Adrenal gland (tissue), 12 donors: ENCODE data around the gene NR5A2. TPM values are rescaled to one million over a fixed set of nuclear protein-coding genes. Genes with fewer than 3 reads are reported as not detected.

Experiments used
- DNase-seq, 7 donors: peaks; one replicate each; pipeline ENCODE4 v3.0.0-alpha.2; 2019 to 2020
- H3K27ac ChIP-seq, 5 donors: fragments of 200-600 bp; sonication (generic) in 4 of 5; 1 replicate in 3 of 5; 2 replicates in 2 of 5; pipeline versions ENCODE4 v1.5.1 to v1.8.0; 2016 to 2020; ENCODE audit warnings: mild to moderate bottlenecking in 1 of 5
- H3K27me3 ChIP-seq: fragments of 200-600 bp; 2 replicates; pipeline ENCODE4 v1.8.0; 2021
- H3K36me3 ChIP-seq, 2 donors: fragments of 200-600 bp; replicated peaks in 1 of 2; 1 replicate in 1 of 2; 2 replicates in 1 of 2; pipeline versions ENCODE4 v1.5.1 to v1.8.0; 2018 to 2022
- H3K4me1 ChIP-seq, 2 donors: fragments of 200-600 bp; replicated peaks in 1 of 2; 1 replicate in 1 of 2; 2 replicates in 1 of 2; pipeline versions ENCODE4 v1.5.1 to v1.8.0; 2018 to 2021
- H3K4me3 ChIP-seq, 4 donors: fragments of 200-600 bp; sonication (generic) in 3 of 4; one replicate each; pipeline ENCODE4 v1.5.1; 2016 to 2018
- H3K9me3 ChIP-seq, 3 donors: fragments of 200-600 bp; sonication (generic) in 1 of 3; replicated peaks in 1 of 3; 1 replicate in 2 of 3; 2 replicates in 1 of 3; pipeline versions ENCODE4 v1.5.1 to v1.8.0; 2016 to 2021
- POLR2A ChIP-seq, 2 donors: fragments of 450-650 bp; IDR thresholded peaks; one replicate each; pipeline ENCODE4 v1.6.1; 2017; ENCODE audit warnings: antibody characterized with exemption in 2 of 2, mild to moderate bottlenecking in 2 of 2, moderate library complexity in 1 of 2
- WGBS, 4 donors: extraction: QIAGEN DNeasy Blood & Tissue Kit in 2 of 4; methylation state at CpG; one replicate each; pipeline versions ENCODE4 v1.1.5 to v1.1.7; 2013 to 2017; 5-methylcytosine and 5-hydroxymethylcytosine counted together
- intact Hi-C, 2 donors: fragments of 100-400 bp; cut with DNase I; formaldehyde crosslinking; loops; one replicate each; pipeline versions ENCODE4 v1.14.1 to v1.15.0; 2022 to 2023
- polyA plus RNA-seq, 3 donors: library from polyadenylated mRNA; stranded (reverse); fragments of 200-250 nt in 2 of 3; fragments of 350-450 nt in 1 of 3; fragmentation: Illumina TruSeq in 1 of 3; extraction: RNeasy Lipid Tissue Mini Kit (QIAGEN cat#74804) in 1 of 3; gene quantifications; one replicate each; pipeline ENCODE4 v1.2.3, GENCODE V29; 2013 to 2014
- total RNA-seq, 9 donors: library from RNA; depleted of rRNA in 4 of 9; stranded (reverse); fragments of >200 nt in 4 of 9; fragments of 120-200 nt in 1 of 9; fragmentation: NEBNext Ultra II Directional in 1 of 9; extraction: Animal tissue kit (Norgen Biotek cat#: 25700) in 1 of 9; gene quantifications; one replicate each; pipeline versions ENCODE4 v1.1.0 to v1.2.4, GENCODE V29; 2013 to 2023
- TF ChIP-seq, protein P1 (sequence below), 6 experiments: fragments of 450-650 bp in 4 of 6; fragments of 200-600 bp in 2 of 6; sonication (generic) in 1 of 6; IDR thresholded peaks; 1 replicate in 5 of 6; 2 replicates in 1 of 6; pipeline versions ENCODE4 v1.5.1 to v1.8.0; 2016 to 2021; ENCODE audit warnings: antibody characterized with exemption in 6 of 6, mild to moderate bottlenecking in 2 of 6, moderate library complexity in 1 of 6
- donor health status: healthy with polysubstance abuse.
- donor health status: Bipolar disorder and iron deficiency.
- donor health status: DM: yes; HTN: yes; CAD: no.
- donor health status: DM: no; HTN: no; CAD: no.
- donor health status: DM: no; HTN: no; CAD: no.
- donor health status: DM: yes; HTN: yes; CAD: no.

Gene NR5A2
- total and polyA plus RNA-seq, 12 donors, result 0.40 to 17.3 (median 0.94) TPM

- no peak for TF ChIP-seq POLR2A (IDR thresholded peaks at IDR 0.05)
- TF ChIP-seq, protein P1, sequence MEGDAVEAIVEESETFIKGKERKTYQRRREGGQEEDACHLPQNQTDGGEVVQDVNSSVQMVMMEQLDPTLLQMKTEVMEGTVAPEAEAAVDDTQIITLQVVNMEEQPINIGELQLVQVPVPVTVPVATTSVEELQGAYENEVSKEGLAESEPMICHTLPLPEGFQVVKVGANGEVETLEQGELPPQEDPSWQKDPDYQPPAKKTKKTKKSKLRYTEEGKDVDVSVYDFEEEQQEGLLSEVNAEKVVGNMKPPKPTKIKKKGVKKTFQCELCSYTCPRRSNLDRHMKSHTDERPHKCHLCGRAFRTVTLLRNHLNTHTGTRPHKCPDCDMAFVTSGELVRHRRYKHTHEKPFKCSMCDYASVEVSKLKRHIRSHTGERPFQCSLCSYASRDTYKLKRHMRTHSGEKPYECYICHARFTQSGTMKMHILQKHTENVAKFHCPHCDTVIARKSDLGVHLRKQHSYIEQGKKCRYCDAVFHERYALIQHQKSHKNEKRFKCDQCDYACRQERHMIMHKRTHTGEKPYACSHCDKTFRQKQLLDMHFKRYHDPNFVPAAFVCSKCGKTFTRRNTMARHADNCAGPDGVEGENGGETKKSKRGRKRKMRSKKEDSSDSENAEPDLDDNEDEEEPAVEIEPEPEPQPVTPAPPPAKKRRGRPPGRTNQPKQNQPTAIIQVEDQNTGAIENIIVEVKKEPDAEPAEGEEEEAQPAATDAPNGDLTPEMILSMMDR (IDR thresholded peaks at IDR 0.05), result no peak
- Histone ChIP-seq H3K27ac (no peak overlapping the region), H3K9me3 (no peaks in the 10 kb centered on the region), H3K36me3 (no peaks in the 10 kb centered on the region), H3K4me3 (no peak overlapping the region), H3K27me3 (no peaks in the 10 kb centered on the region), H3K4me1 (no peaks in the 10 kb centered on the region)
- no peak for DNase-seq
- intact Hi-C loops, result no loop called here
- 65 to 88% (median 79%) methylated on average over 3 of the region's 3 CpGs for WGBS, 4 donors
Measured at GRCh38 chr1:200206340-200206739, 178.8 kb downstream of the NR5A2 start.

DNA sequence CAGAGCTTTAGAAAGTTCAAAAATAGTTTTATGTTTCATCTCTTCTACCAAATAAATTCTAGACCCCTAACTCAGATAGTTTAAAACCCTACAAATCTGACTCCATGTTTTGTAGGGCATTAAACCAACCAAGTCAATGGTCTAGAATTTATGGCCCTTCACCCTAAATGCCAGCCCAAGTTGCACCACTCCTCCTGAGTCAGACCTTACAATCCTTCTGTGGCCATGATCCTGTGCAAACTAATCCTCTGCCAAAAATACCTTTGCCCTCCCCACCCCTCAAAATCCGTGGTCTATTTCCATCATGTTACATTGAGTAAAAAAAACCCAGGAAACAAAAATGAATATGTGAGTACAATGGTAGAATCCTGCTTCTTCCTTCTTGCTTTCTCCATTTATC lies 179.3 kb downstream of the NR5A2 start:
- Histone ChIP-seq H3K4me3 (no peak overlapping the region), H3K4me1 (no peaks in the 10 kb centered on the region), H3K36me3 (no peaks in the 10 kb centered on the region), H3K9me3 (no peaks in the 10 kb centered on the region), H3K27ac (no peak overlapping the region), H3K27me3 (no peaks in the 10 kb centered on the region)
- 41 to 56% (median 55%) methylated on average over 1 of the region's 1 CpG for WGBS, 4 donors
- TF ChIP-seq POLR2A (IDR thresholded peaks at IDR 0.05), result no peak
- TF ChIP-seq, protein P1 (IDR thresholded peaks at IDR 0.05), result no peak
- no peak for DNase-seq
- intact Hi-C loops, result no loop called here

DNA sequence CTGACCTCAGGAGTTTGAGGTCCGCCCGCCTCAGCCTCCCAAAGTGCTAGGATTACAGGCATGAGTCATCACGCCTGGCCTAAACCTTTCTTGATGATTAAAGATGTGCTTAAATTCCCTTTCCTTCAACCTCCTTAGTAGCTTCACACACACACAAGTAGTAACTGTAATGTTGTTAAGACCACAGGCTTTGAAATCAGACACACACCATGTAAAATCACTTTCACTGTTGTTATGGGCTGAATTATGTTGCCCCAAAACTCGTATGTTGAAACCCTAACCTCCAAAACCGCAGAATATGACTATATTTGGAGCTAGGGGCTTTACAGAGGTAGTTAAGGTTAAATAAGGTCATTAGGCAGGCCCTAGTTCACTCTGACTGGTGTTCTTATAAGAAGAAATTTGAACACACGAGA lies 180.2 kb downstream of the NR5A2 start:
- Histone ChIP-seq H3K9me3 (no peaks in the 10 kb centered on the region), H3K27me3 (no peaks in the 10 kb centered on the region), H3K4me1 (no peaks in the 10 kb centered on the region), H3K27ac (no peak overlapping the region), H3K36me3 (no peaks in the 10 kb centered on the region), H3K4me3 (no peak overlapping the region)
- WGBS, 4 donors, result 70 to 82% (median 76%) methylated on average over 6 of the region's 6 CpGs
- no peak for TF ChIP-seq POLR2A (IDR thresholded peaks at IDR 0.05)
- TF ChIP-seq, protein P1 (IDR thresholded peaks at IDR 0.05), result no peak
- no peak for DNase-seq
- intact Hi-C loops, result no loop called here

DNA sequence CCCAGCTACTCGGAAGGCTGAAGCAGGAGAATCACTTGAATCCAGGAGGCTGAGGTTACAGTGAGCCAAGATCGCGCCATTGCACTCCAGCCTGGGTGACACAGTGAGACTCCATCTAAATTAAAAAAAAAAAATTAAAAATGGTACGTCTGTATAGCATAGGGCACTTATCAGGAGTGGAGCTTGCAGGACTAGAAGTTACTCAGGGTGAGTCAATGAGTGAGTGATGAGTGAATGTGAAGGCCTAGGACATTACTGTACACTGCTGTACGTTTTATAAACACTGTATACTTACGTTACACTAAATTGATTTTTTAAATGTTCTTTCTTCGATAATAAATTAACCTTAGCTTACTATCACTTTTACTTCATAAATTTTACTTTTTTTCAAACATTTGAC lies 183.6 kb downstream of the NR5A2 start:
- Histone ChIP-seq H3K27ac (no peak overlapping the region), H3K4me1 (no peaks in the 10 kb centered on the region), H3K4me3 (no peak overlapping the region), H3K36me3 (no peaks in the 10 kb centered on the region), H3K27me3 (no peaks in the 10 kb centered on the region), H3K9me3 (no peaks in the 10 kb centered on the region)
- no peak for DNase-seq
- 76 to 87% (median 80%) methylated on average over 5 to 7 of the region's 7 CpGs for WGBS, 4 donors
- TF ChIP-seq POLR2A (IDR thresholded peaks at IDR 0.05), result no peak
- TF ChIP-seq, protein P1 (IDR thresholded peaks at IDR 0.05), result no peak
- intact Hi-C loops, result no loop called here
